HEK293T (cell line): ENCODE results near the gene SMPD3.

ENCODE experiments used
- CTCF ChIA-PET: fragments of 350-600 bp; formaldehyde crosslinking; extraction: SDS; loops from one replicate; lab custom pipeline; 2021; ENCODE audit warnings: antibody characterized with exemption, inconsistent platforms; lab: Yijun Ruan, JAX
- POLR2A ChIA-PET: fragments of 350-600 bp; formaldehyde crosslinking; extraction: SDS; loops from one replicate; lab custom pipeline; 2020; ENCODE audit warnings: antibody characterized with exemption, inconsistent platforms; lab: Yijun Ruan, JAX
- DNase-seq: peaks from one replicate; pipeline ENCODE4 v3.0.0; 2012; ENCODE audit warnings: mixed read lengths; ENCODE audit errors: extremely low spot score
- ARNT ChIP-seq: fragments of 450-650 bp; IDR thresholded peaks from 2 replicates; pipeline ENCODE4 v1.6.1; 2017; ENCODE audit warnings: mild to moderate bottlenecking
- BHLHE40 ChIP-seq: fragments of 450-650 bp; IDR thresholded peaks from 2 replicates; pipeline ENCODE4 v1.6.1; 2016; ENCODE audit warnings: mild to moderate bottlenecking, moderate library complexity, borderline replicate concordance
- CTBP1 ChIP-seq: fragments of 450-650 bp; IDR thresholded peaks from 2 replicates; pipeline ENCODE4 v1.6.1; 2016; ENCODE audit warnings: borderline replicate concordance
- ELF4 ChIP-seq: fragments of 450-650 bp; IDR thresholded peaks from 2 replicates; pipeline ENCODE4 v1.6.1; 2017; ENCODE audit warnings: antibody characterized with exemption
- FOXA1 ChIP-seq: fragments of 450-650 bp; IDR thresholded peaks from 2 replicates; pipeline ENCODE4 v1.6.1; 2016; ENCODE audit warnings: mild to moderate bottlenecking
- FOXK2 ChIP-seq: fragments of 450-650 bp; IDR thresholded peaks from 2 replicates; pipeline ENCODE4 v1.6.1; 2016; ENCODE audit warnings: mild to moderate bottlenecking
- FOXM1 ChIP-seq: fragments of 450-650 bp; IDR thresholded peaks from 2 replicates; pipeline ENCODE4 v1.6.1; 2017; ENCODE audit warnings: mild to moderate bottlenecking, borderline replicate concordance
- HDGF ChIP-seq: fragments of 450-650 bp; IDR thresholded peaks from 2 replicates; pipeline ENCODE4 v1.6.1; 2017; ENCODE audit warnings: antibody characterized with exemption, borderline replicate concordance
- L3MBTL2 ChIP-seq: fragments of 450-650 bp; conservative IDR thresholded peaks from 2 replicates; pipeline ENCODE4 v1.6.1; 2016; ENCODE audit warnings: mild to moderate bottlenecking
- LEF1 ChIP-seq: fragments of 450-650 bp; IDR thresholded peaks from 2 replicates; pipeline ENCODE4 v1.6.1; 2017; ENCODE audit warnings: mild to moderate bottlenecking, borderline replicate concordance
- NFRKB ChIP-seq: fragments of 450-650 bp; IDR thresholded peaks from 2 replicates; pipeline ENCODE4 v1.6.1; 2016; ENCODE audit warnings: mild to moderate bottlenecking, moderate library complexity
- SP1 ChIP-seq: fragments of 450-650 bp; IDR thresholded peaks from 2 replicates; pipeline ENCODE4 v1.6.1; 2017
- SUZ12 ChIP-seq: fragments of 450-650 bp; IDR thresholded peaks from 2 replicates; pipeline ENCODE4 v1.6.1; 2016; ENCODE audit warnings: mild to moderate bottlenecking
- TARDBP ChIP-seq: fragments of 450-650 bp; IDR thresholded peaks from 2 replicates; pipeline ENCODE4 v1.6.1; 2016
- ZNF384 ChIP-seq: fragments of 450-650 bp; IDR thresholded peaks from 2 replicates; pipeline ENCODE4 v1.6.1; 2016
- TF ChIP-seq, protein P1 (sequence below): fragments of 450-650 bp; IDR thresholded peaks from 2 replicates; pipeline ENCODE4 v1.6.1; 2016

Gene SMPD3

DNA sequence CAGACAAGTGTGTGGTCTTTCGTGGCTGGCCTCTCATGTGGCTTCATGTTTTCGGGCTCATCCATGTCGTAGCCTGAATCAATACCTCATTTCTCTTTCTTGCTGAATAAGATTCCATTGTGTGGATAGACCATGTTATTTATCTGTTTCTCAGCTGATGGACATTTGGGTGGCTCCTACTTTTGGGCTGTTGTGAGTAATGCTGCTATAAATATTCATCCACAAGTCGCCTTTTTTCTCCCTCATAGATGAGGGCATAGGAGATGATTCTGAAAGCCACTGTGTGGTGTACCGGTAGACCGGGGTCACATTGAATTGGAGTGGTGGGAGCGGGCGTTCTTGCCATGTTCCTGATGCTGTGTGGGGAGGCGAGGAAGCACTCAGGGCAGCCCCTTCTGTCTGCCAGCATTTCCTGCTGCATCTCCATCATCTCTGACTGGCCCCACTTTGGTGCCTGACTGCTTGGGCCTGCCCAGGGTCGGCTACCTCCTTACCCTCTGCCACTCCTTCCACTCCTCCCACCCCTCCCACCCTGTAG is 97.4 kb downstream of the SMPD3 start:
- no peak for TF ChIP-seq L3MBTL2
- TF ChIP-seq FOXK2, result no peak
- no peak for TF ChIP-seq TARDBP
- no peak for TF ChIP-seq FOXM1
- no peak for TF ChIP-seq BHLHE40
- TF ChIP-seq FOXA1, result no peak
- no peak for TF ChIP-seq SP1
- TF ChIP-seq HDGF, result no peak
- no peak for TF ChIP-seq ZNF384
- no peak for TF ChIP-seq SUZ12
- TF ChIP-seq, protein P1, sequence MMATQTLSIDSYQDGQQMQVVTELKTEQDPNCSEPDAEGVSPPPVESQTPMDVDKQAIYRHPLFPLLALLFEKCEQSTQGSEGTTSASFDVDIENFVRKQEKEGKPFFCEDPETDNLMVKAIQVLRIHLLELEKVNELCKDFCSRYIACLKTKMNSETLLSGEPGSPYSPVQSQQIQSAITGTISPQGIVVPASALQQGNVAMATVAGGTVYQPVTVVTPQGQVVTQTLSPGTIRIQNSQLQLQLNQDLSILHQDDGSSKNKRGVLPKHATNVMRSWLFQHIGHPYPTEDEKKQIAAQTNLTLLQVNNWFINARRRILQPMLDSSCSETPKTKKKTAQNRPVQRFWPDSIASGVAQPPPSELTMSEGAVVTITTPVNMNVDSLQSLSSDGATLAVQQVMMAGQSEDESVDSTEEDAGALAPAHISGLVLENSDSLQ, result no peak
- TF ChIP-seq LEF1, result no peak
- no peak for TF ChIP-seq ELF4
- no peak for TF ChIP-seq CTBP1
- TF ChIP-seq NFRKB, result no peak
- TF ChIP-seq ARNT, result no peak
- ChIA-PET POLR2A (no interaction called here), CTCF (no interaction called here)
- DNase-seq, result no peak

GRCh38 chr16:68349838-68350410 is 98.4 kb downstream of the SMPD3 start:
- no peak for DNase-seq
- ChIA-PET CTCF (no interaction called here), POLR2A (no interaction called here)
- no peak for TF ChIP-seq NFRKB
- no peak for TF ChIP-seq ARNT
- no peak for TF ChIP-seq ZNF384
- no peak for TF ChIP-seq FOXA1
- TF ChIP-seq SUZ12, result no peak
- TF ChIP-seq ELF4, result no peak
- TF ChIP-seq CTBP1, result no peak
- TF ChIP-seq HDGF, result no peak
- no peak for TF ChIP-seq BHLHE40
- TF ChIP-seq, protein P1, result no peak
- no peak for TF ChIP-seq FOXM1
- TF ChIP-seq L3MBTL2, result no peak
- TF ChIP-seq SP1, result no peak

DNA sequence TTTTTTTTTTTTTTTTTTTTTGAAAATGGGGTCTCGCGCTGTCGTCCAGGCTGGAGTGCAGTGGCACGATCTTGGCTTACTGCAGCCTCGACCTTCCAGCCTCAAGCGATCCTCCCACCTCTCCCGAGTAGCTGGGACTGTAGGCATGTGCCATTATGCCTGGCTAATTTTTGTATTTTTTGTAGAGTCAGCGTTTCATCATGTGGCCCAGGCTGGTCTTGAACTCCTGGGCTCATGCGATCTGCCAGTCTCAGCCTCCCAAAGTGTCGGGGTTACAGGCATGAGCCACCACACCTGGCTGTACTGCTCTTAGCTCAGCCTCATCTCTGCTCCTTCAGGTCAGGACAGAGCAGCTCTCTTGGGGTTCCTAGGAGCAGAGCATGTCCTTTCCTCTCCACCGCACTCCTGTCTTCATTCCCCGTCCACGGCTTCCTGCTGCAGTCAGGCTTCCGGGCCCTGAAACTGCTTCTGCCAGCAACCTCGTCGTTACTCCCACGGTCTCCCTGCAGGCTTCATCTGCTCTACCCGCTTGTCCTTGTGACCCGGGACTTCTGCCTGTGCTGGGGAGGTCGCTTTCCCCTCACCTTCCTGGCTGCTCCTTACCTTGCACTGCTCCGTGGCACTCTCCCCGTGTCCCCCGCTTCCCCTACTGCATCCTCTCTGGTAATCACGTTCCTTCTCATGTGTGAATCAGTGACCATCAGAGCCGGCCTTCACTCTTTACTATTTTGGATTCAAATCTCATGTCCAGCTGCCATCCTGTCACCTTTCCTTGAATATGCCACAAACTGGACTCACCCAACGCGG is 99.5 kb downstream of the SMPD3 start:
- TF ChIP-seq HDGF (no peak), SP1 (no peak), ARNT (no peak), L3MBTL2 (no peak), FOXK2 (no peak), ELF4 (no peak), SUZ12 (no peak), LEF1 (no peak), FOXA1 (no peak), NFRKB (no peak), TARDBP (no peak), FOXM1 (no peak), ZNF384 (no peak), CTBP1 (no peak), BHLHE40 (no peak)
- TF ChIP-seq, protein P1, result no peak
- ChIA-PET POLR2A (no interaction called here), CTCF (interaction anchor here (0.6 kb wide), 1 partner anchor 20 kb away, joined by 5 read pairs; no protein-coding TSS in a partner anchor)
- no peak for DNase-seq

GRCh38 chr16:68347605-68348004 is 100.7 kb downstream of the SMPD3 start:
- CTCF ChIA-PET, result no interaction called here
- DNase-seq, result no peak

More at GRCh38 chr16:68347605-68348004, 100.7 kb downstream of the SMPD3 start:
- TF ChIP-seq FOXA1, result no peak
- no peak for TF ChIP-seq NFRKB
- no peak for TF ChIP-seq BHLHE40
- TF ChIP-seq, protein P1, result no peak
- no peak for TF ChIP-seq FOXM1
- no peak for TF ChIP-seq LEF1
- TF ChIP-seq ARNT, result no peak
- TF ChIP-seq ZNF384, result no peak
- TF ChIP-seq TARDBP, result no peak
- POLR2A ChIA-PET, result no interaction called here
